Liver (tissue), 3 donors: Measurements from ENCODE around the gene TMEM242.

Experiments used
- EGR1 ChIP-seq, 2 donors: IDR thresholded peaks; 2 replicates each; pipeline ENCODE4 v1.6.1; 2016 to 2018; ENCODE audit warnings: antibody characterized with exemption in 2 of 2, low read depth in 2 of 2
- FOXA2 ChIP-seq: IDR thresholded peaks from 2 replicates; pipeline ENCODE4 v1.6.1; 2016; ENCODE audit warnings: antibody characterized with exemption
- HNF4G ChIP-seq: IDR thresholded peaks from 2 replicates; pipeline ENCODE4 v1.6.1; 2016; ENCODE audit warnings: antibody characterized with exemption
- JUND ChIP-seq, 2 donors: IDR thresholded peaks; 2 replicates each; pipeline ENCODE4 v1.6.1; 2016; ENCODE audit warnings: antibody characterized with exemption in 2 of 2
- RXRA ChIP-seq, 2 donors: IDR thresholded peaks; 2 replicates each; pipeline ENCODE4 v1.6.1; 2017 to 2018; ENCODE audit warnings: antibody characterized with exemption in 2 of 2, mild to moderate bottlenecking in 1 of 2
- TAF1 ChIP-seq: conservative IDR thresholded peaks from 2 replicates; pipeline ENCODE4 v1.6.1; 2016; ENCODE audit warnings: antibody characterized with exemption, mild to moderate bottlenecking
- YY1 ChIP-seq: IDR thresholded peaks from 2 replicates; pipeline ENCODE4 v1.6.1; 2016; ENCODE audit warnings: antibody characterized with exemption, mild to moderate bottlenecking
- TF ChIP-seq, protein P1 (sequence below): fragments of 150-350 bp; IDR thresholded peaks from 2 replicates; pipeline ENCODE4 v1.5.1; 2017; ENCODE audit warnings: improper control_type of control experiment, low read depth, low read length; ENCODE audit not compliant: missing input control
- TF ChIP-seq, protein P2 (sequence below): IDR thresholded peaks from 2 replicates; pipeline ENCODE4 v1.6.1; 2016; ENCODE audit warnings: antibody characterized with exemption
- donor health status: healthy.
- donor health status: healthy.

DNA sequence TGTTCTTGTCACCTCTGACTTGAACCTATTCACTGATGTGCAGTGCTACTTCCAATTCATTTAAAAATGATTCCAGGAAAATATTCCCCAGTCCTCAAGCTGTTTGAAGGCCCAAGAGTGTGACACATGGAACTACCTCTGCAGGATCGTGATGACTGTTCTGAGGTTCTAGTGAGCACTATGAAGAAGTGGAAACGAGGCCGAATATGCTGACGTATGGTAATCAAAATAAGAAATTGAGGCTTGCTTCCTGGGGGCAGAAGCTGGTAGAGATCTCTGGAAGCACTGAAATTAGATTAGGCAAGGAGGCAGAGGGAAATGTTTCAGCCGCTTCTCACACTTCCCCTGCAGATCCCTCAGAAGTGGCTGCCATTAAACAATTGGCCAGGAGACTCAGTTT is 15.7 kb downstream of the TMEM242 start:
- TF ChIP-seq, protein P1, sequence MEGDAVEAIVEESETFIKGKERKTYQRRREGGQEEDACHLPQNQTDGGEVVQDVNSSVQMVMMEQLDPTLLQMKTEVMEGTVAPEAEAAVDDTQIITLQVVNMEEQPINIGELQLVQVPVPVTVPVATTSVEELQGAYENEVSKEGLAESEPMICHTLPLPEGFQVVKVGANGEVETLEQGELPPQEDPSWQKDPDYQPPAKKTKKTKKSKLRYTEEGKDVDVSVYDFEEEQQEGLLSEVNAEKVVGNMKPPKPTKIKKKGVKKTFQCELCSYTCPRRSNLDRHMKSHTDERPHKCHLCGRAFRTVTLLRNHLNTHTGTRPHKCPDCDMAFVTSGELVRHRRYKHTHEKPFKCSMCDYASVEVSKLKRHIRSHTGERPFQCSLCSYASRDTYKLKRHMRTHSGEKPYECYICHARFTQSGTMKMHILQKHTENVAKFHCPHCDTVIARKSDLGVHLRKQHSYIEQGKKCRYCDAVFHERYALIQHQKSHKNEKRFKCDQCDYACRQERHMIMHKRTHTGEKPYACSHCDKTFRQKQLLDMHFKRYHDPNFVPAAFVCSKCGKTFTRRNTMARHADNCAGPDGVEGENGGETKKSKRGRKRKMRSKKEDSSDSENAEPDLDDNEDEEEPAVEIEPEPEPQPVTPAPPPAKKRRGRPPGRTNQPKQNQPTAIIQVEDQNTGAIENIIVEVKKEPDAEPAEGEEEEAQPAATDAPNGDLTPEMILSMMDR: no peak
- no peak for TF ChIP-seq FOXA2
- no peak for TF ChIP-seq YY1
- TF ChIP-seq, protein P2, sequence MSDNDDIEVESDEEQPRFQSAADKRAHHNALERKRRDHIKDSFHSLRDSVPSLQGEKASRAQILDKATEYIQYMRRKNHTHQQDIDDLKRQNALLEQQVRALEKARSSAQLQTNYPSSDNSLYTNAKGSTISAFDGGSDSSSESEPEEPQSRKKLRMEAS: no peak
- no peak for TF ChIP-seq EGR1 (IDR thresholded peaks at IDR 0.05; ENCODE audit: low read depth in 2 of 2)
- TF ChIP-seq HNF4G: no peak
- TF ChIP-seq TAF1: no peak
- no peak for TF ChIP-seq JUND (IDR thresholded peaks at IDR 0.05)
- TF ChIP-seq RXRA (IDR thresholded peaks at IDR 0.05): no peak
